Calu3 (cell line): ENCODE measurements around the gene PLIN5. TPM values are rescaled to one million over a fixed set of nuclear protein-coding genes. Genes with fewer than 3 reads are reported as not detected.
A peak's percentile ranks its signal among the peaks of the same experiment; 100 is the strongest.

Source experiments
- BruUV-seq: library from RNA; stranded (reverse); fragments of 400-500 nt; replicated peaks from 2 replicates; lab custom pipeline; 2021; lab: Mats Ljungman, UMichigan
- CTCF ChIA-PET: fragments of 300-600 bp; sonication (Branson Sonifier 250); formaldehyde crosslinking; loops from one replicate; lab custom pipeline; 2022; ENCODE audit warnings: antibody characterized with exemption; lab: Charles Lee
- DNase-seq: peaks from one replicate; pipeline ENCODE4 v3.0.0; 2022
- H3K27ac Mint-ChIP-seq: one replicate; pipeline ENCODE4 v1.8.0; 2022; ENCODE audit warnings: mixed read lengths; ENCODE audit not compliant: unreplicated experiment
- H3K27me3 Mint-ChIP-seq: one replicate; pipeline ENCODE4 v1.8.0; 2022; ENCODE audit warnings: mixed read lengths; ENCODE audit not compliant: unreplicated experiment
- H3K36me3 Mint-ChIP-seq: one replicate; pipeline ENCODE4 v1.8.0; 2022; ENCODE audit warnings: mild to moderate bottlenecking, moderate library complexity, mixed read lengths; ENCODE audit not compliant: insufficient read depth, unreplicated experiment
- H3K4me1 Mint-ChIP-seq: one replicate; pipeline ENCODE4 v1.8.0; 2022; ENCODE audit warnings: mild to moderate bottlenecking, low read depth, mixed read lengths; ENCODE audit not compliant: unreplicated experiment
- H3K4me3 Mint-ChIP-seq: one replicate; pipeline ENCODE4 v1.8.0; 2022; ENCODE audit warnings: mild to moderate bottlenecking, low read depth, moderate library complexity, mixed read lengths; ENCODE audit not compliant: unreplicated experiment
- H3K9me3 Mint-ChIP-seq: one replicate; pipeline ENCODE4 v1.8.0; 2022; ENCODE audit warnings: low read depth, mixed read lengths; ENCODE audit not compliant: unreplicated experiment
- intact Hi-C: fragments of 100-400 bp; cut with micrococcal nuclease; formaldehyde crosslinking; loops from one replicate; pipeline ENCODE4 v1.10.0; 2022; ENCODE audit not compliant: unreplicated experiment
- total RNA-seq: library from RNA; stranded (reverse); gene quantifications from 2 replicates; pipeline ENCODE4 v1.2.3, GENCODE V29; 2022
- TF ChIP-seq, protein P1 (sequence below): fragments of 200-600 bp; IDR thresholded peaks from one replicate; pipeline ENCODE4 v1.8.0; 2022; ENCODE audit warnings: antibody characterized with exemption; ENCODE audit not compliant: unreplicated experiment

PLIN5 gene
- total RNA-seq, 1 experiment from 2014 or later, result 7.6 TPM

DNA sequence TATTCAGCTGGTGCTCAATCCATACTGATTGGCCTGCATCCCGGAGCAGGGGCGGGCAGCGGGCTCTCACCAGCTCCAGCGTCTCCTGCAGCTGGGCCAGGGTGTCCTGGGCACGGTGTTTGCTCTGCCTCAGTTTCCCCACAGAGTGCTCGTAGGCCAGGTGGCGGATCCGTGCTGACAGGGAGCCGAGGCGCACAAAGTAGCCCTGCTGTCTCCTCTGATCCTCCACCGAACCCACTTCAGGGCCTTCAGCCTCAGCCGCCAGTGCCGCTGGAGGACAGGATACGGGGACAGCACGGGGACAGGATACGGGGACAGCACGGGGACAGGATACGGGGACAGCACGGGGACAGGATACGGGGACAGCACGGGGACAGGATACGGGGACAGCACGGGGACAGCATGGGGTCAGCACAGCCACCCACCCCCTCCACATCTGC lies 9.4 kb downstream of the PLIN5 start:
- no TSS peak for BruUV-seq
- DNase-seq, result no peak
- CTCF ChIA-PET, result interaction anchor here (0.6 to 1.3 kb wide), 8 partner anchors 9 to 258 kb away, joined by 3 to 9 read pairs (median 4); partner anchors contain the start of genes CHAF1A, HDGFL2 and PLIN5
- intact Hi-C loops, result no loop called here
- TF ChIP-seq, protein P1, sequence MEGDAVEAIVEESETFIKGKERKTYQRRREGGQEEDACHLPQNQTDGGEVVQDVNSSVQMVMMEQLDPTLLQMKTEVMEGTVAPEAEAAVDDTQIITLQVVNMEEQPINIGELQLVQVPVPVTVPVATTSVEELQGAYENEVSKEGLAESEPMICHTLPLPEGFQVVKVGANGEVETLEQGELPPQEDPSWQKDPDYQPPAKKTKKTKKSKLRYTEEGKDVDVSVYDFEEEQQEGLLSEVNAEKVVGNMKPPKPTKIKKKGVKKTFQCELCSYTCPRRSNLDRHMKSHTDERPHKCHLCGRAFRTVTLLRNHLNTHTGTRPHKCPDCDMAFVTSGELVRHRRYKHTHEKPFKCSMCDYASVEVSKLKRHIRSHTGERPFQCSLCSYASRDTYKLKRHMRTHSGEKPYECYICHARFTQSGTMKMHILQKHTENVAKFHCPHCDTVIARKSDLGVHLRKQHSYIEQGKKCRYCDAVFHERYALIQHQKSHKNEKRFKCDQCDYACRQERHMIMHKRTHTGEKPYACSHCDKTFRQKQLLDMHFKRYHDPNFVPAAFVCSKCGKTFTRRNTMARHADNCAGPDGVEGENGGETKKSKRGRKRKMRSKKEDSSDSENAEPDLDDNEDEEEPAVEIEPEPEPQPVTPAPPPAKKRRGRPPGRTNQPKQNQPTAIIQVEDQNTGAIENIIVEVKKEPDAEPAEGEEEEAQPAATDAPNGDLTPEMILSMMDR, result no peak
- Mint-ChIP-seq H3K36me3 (no peaks in the 10 kb centered on the region), H3K27me3 (peaks cover 14% of the 10 kb centered on the region), H3K9me3 (no peaks in the 10 kb centered on the region), H3K27ac (no peak overlapping the region), H3K4me3 (no peak overlapping the region), H3K4me1 (peaks cover 10% of the 10 kb centered on the region)

DNA sequence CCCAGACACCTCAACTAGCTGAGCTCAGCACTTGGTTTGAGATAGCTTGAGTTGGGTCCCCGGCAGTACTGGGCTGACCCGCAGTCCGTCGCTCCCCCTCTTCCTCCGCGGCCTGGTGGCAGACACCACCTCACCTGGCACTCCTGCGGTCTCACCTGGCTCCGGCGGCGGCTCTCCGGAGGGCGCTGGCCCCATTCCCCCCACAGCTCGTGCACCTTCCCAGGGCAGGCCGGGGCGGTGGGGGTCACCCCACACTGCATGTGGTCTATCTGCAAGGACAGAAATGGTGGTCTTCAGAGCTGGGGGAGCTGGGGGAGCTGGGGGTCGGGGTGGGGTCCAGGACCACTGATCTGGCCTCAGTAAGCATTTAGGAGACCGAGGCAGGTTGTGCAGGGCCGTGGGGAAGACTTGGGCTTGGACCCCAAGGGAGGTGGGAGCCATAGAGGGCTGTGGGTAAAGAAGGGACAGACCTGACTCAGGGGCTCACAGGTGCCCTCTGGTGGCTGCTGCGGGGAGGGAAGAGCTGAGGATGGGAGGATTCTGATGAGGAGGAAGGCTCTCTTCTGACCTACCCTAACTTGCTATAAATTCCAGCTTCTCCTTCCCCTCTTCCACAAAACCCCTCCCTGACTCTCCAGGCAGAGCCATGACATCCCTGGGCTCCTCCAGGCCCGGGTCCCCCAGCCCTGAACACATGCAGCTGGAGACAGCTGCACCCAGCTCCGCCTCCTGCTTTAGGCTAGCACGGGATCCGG lies 10.0 kb downstream of the PLIN5 start:
- Mint-ChIP-seq H3K27ac (no peak overlapping the region), H3K4me1 (peaks cover 10% of the 10 kb centered on the region), H3K27me3 (peaks cover 9% of the 10 kb centered on the region), H3K9me3 (no peaks in the 10 kb centered on the region), H3K36me3 (no peaks in the 10 kb centered on the region), H3K4me3 (no peak overlapping the region)
- BruUV-seq, result no TSS peak
- CTCF ChIA-PET, result interaction anchor here (0.6 to 1.3 kb wide), 7 partner anchors 10 to 257 kb away, joined by 3 to 9 read pairs (median 5); partner anchors contain the start of genes CHAF1A, HDGFL2 and PLIN5
- TF ChIP-seq, protein P1, result peak; percentile 31
- peak; percentile 69 for DNase-seq
- intact Hi-C loops, result no loop called here

DNA sequence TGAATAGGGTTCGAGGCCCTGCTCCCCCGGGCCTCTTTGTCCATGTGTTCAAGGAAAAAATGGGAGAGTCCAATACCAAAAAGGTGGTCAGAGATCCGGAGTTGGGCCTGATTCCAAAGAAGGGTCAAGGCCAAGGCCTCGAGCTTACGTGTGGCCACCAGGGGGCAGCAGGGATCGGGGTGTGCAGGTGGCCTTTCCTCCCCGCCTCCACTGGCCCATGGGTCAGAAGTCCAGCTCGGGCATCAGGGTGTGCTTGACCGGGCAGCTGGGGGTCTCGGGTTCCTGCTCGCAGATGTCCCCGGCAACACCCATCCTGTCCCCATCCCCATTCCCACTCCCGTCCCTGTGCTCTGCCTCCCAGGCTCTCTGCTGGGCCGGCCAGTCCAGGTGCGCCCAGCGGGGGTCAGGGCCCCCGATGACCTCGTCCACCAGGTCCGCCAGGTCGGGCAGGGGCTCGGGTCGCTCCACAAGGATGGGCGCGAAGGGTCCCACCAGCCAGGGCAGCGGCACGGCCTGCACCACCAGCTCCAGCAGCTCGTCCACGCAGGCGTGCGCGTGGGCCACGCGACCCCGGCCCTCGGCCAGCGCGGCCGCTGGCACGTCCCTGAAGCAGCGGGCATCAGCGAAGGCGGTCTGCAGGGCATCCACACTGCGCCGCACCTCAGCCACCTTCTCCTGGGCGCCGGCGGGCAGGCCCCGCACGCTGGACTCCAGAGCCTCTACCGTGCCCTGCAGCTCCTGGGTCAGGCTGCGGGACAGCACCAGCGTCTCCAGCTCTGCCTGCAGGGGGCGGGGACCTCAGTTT lies 11.5 kb downstream of the PLIN5 start:
- no TSS peak for BruUV-seq
- CTCF ChIA-PET, result interaction anchor here (0.5 to 1.3 kb wide), 3 partner anchors 12 to 631 kb away, joined by 3 to 8 read pairs (median 4); partner anchors contain the start of genes PLIN5 and SEMA6B
- TF ChIP-seq, protein P1, result peak; percentile 76
- intact Hi-C loops, result no loop called here
- H3K9me3 Mint-ChIP-seq, result no peaks in the 10 kb centered on the region
- peak; percentile 62 for DNase-seq
- H3K27me3 Mint-ChIP-seq, result no peaks in the 10 kb centered on the region
- peaks cover 16% of the 10 kb centered on the region for H3K4me1 Mint-ChIP-seq
- H3K36me3 Mint-ChIP-seq, result no peaks in the 10 kb centered on the region
- H3K4me3 Mint-ChIP-seq, result no peak overlapping the region
- H3K27ac Mint-ChIP-seq, result no peak overlapping the region

DNA sequence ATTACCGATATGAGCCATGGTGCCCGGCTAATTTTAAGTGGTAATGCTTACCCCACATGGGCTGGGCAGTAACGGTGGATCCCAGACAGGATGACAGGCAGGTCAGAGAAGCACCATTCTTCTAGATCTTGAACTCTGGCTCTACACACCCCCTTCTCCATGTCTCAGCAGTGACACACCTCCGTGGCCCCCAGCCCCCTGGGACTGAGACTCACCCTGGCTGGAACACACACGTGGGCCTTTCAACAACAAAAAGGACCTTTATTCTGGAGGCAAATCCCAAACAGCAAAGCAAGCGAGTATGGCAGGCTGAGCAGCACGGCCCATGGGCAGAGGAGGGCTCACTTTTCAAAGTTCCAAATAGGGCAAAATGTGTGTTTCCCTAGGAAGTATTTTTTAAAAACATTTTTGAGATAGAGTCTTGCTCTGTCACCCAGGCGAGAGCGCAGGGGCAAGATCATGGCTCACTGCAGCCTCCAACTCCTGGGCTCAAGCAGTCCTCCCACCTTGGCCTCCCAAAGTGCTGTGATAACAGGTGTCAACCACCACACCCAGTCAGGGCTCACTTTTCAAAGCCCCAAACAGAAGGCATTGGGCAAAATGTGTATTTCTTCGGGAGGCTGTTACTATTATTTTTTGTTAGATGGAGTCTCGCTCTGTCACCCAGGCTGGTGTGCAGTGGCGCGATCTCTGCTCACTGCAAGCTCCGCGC lies 12.6 kb downstream of the PLIN5 start:
- TF ChIP-seq, protein P1, result no peak
- BruUV-seq, result no TSS peak
- Mint-ChIP-seq H3K27me3 (no peaks in the 10 kb centered on the region), H3K4me1 (peaks cover 18% of the 10 kb centered on the region), H3K9me3 (no peaks in the 10 kb centered on the region), H3K36me3 (no peaks in the 10 kb centered on the region), H3K4me3 (no peak overlapping the region), H3K27ac (no peak overlapping the region)
- intact Hi-C loops, result no loop called here
- CTCF ChIA-PET, result interaction anchor here (0.5 to 1.3 kb wide), 3 partner anchors 13 to 630 kb away, joined by 3 to 8 read pairs (median 4); partner anchors contain the start of genes PLIN5 and SEMA6B
- DNase-seq, result no peak
